ENCODE measurements around the gene DRC7. TPM values are rescaled to one million over a fixed set of nuclear protein-coding genes. Genes with fewer than 3 reads are reported as not detected.

The DRC7 gene
- total RNA-seq, 1 donor = not detected

DNA sequence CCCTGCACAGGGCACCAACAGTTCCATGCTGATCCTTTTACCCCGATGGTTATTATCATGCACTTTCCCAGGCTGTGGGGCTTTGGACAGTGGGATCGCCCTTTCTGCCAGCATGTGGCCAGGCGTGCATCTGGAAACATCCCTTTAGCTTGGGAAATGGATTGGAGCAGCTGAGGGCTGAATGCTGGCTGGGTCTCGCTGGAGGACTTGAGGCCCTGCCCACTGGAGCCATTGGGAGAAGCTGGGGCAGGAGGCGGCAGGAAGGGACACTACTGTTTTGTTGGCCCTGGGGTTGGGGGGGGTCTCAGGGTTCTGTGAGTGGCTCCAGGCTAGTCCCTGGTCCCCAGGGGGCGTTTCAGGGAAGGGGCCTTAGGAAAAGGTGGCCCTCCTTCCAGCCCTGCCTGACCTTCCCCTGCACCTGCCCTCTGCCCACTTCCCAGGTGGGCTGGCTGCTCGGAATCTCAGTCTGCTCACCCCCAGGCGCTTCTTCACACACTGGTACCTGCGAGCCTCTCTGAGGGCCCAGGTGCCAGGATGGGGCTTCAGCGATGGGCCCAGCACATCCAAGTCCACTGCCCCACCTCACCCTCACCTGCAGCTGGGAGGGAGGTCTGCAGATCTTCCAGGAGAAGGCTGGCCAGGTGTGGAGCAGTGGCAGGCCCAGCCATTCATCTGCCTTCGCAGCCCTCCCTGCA lies 28.1 kb upstream of the DRC7 start:
- no peak for DNase-seq (ENCODE audit: low read depth)

DNA sequence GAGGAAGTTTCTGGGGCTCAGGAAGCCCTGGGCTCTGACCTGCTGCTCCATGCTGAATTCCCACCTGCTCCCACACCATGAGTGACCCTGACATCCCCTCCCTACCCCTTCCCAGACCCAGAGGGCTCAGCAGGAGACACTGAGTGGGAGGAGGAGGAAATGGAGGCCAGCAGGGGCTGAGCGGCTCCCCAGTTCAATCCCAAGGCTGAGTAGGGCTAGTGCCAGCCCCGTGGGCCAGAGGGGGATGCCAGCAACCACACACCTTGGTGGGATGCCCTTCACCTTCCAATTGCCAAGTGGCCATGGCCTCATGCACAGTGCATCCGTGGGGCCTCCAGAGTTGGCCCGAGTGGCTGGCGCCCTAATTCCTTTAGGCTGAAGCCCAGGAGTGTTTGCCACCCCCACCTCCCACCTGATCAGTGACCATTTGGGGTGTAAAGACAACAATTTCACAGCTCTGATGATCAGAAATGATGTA lies 27.5 kb upstream of the DRC7 start:
- no peak for DNase-seq (ENCODE audit: low read depth)
- H3K4me3 ChIP-seq (ENCODE audit: low read depth, low read length) = no peak overlapping the region
- TF ChIP-seq, protein P1, sequence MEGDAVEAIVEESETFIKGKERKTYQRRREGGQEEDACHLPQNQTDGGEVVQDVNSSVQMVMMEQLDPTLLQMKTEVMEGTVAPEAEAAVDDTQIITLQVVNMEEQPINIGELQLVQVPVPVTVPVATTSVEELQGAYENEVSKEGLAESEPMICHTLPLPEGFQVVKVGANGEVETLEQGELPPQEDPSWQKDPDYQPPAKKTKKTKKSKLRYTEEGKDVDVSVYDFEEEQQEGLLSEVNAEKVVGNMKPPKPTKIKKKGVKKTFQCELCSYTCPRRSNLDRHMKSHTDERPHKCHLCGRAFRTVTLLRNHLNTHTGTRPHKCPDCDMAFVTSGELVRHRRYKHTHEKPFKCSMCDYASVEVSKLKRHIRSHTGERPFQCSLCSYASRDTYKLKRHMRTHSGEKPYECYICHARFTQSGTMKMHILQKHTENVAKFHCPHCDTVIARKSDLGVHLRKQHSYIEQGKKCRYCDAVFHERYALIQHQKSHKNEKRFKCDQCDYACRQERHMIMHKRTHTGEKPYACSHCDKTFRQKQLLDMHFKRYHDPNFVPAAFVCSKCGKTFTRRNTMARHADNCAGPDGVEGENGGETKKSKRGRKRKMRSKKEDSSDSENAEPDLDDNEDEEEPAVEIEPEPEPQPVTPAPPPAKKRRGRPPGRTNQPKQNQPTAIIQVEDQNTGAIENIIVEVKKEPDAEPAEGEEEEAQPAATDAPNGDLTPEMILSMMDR (IDR thresholded peaks at IDR 0.05; ENCODE audit: insufficient read depth, low read depth, low read length) = no peak

More for the DNA sequence above, 28.1 kb upstream of the DRC7 start:
- TF ChIP-seq, protein P1 (IDR thresholded peaks at IDR 0.05; ENCODE audit: insufficient read depth, low read depth, low read length) = no peak
- H3K4me3 ChIP-seq (ENCODE audit: low read depth, low read length) = no peak overlapping the region

DNA sequence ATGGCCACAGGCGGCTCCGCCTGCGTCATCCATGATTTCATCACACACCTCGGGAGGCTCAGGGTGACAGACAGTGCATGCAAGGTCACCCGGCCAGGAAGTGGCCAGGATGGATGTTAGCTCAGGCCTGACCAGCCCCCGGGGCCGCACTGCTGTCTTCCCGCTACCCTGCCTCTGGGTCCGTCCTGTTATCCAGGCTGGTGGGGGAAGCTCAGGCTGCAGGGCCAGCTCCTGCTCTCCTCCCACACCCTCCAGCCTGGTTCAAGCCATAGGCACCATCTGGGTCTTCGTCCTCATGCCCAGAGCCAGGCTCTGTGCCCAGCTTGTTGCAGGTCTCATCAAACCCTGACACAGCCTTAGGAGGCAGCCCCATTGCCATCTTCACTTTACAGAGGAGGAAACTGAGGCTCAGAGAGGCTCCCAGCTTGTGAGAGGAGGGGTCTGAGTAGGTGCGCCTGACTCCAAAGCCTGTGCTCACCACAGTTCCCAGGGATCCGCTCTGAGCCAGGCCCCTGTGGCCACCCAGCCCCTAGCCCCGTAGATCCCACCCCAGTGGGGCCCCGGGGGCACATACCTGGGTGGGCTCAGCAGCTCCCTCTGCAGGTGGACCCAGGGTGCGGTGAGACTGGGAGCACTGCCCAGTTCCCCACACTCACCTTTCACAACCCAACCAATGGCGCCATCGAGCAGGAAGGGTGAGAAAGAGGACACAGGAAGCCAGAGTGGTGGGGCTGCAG lies 26.9 kb upstream of the DRC7 start:
- peak; percentile 41 for DNase-seq (ENCODE audit: low read depth)
- TF ChIP-seq, protein P1 (IDR thresholded peaks at IDR 0.05; ENCODE audit: insufficient read depth, low read depth, low read length) = peak; percentile 14
- H3K4me3 ChIP-seq (ENCODE audit: low read depth, low read length) = no peak overlapping the region

DNA sequence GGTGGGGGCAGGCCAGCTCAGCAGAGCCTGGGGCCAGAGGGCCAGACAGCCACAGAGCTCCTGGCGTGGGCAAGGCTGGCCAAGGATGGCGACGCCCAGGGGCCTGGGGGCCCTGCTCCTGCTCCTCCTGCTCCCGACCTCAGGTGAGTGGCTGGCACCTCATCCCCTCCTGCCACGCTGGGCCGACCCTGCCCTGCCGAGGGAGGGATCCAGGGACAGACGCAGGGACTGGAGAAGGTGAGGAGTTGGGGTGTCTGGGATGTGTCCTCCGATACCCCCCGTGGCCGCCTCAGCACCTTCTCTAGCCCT lies 26.4 kb upstream of the DRC7 start, which contains the start of gene ADGRG3:
ADGRG3 (plus strand) TSS at position 44 of the 309 bp plus-strand sequence; CDS start at position 86, 42 bp downstream.
- no peak for DNase-seq (ENCODE audit: low read depth)

DNA sequence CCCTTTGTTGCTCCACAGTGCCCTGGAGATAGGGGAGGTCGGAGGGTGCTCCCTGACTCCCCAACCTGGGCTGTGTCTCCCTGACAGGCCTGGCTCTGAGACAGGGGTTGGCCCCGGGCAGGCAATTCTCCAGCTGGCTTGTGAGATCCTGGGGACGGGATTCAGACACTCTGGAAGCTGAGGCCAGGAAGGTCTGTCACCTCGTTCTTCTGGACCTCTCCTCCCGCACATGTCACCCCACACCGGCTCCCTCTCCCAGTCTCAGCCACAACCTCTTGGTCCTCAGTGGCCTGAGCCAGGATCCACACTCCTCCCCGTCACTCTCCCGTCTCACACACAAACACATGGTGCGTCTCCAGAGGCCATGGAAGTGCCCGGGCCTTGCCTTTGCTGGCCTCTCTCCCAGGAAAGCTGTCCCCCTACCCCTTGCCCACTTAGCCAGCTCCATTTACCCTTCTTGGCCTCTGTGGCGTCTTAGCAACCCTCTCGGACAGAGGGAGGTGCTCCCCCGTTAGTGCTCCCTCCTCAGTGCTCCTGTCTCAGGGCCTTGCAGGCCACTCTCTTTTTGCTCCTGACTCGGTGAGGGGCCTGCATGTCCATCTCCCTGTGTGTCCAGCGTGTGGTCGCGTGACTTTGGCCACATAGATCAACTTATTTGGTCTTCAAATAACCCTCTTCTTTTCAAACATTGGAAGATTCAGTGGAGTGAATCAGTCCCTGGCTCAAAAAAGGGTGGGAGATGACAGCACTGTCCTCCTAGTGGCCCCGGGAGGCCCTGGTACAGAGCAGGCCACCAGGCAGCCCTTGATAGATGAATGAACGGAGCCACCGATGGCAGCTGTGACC lies 25.8 kb upstream of the DRC7 start:
- TF ChIP-seq, protein P1 (IDR thresholded peaks at IDR 0.05; ENCODE audit: insufficient read depth, low read depth, low read length) = no peak
- no peak for DNase-seq (ENCODE audit: low read depth)
- H3K4me3 ChIP-seq (ENCODE audit: low read depth, low read length) = no peak overlapping the region

More for the DNA sequence above, 26.4 kb upstream of the DRC7 start, which contains the start of gene ADGRG3:
- no peak within 1 kb of the TSS for H3K4me3 ChIP-seq (ENCODE audit: low read depth, low read length)
- TF ChIP-seq, protein P1 (IDR thresholded peaks at IDR 0.05; ENCODE audit: insufficient read depth, low read depth, low read length) = no peak

DNA sequence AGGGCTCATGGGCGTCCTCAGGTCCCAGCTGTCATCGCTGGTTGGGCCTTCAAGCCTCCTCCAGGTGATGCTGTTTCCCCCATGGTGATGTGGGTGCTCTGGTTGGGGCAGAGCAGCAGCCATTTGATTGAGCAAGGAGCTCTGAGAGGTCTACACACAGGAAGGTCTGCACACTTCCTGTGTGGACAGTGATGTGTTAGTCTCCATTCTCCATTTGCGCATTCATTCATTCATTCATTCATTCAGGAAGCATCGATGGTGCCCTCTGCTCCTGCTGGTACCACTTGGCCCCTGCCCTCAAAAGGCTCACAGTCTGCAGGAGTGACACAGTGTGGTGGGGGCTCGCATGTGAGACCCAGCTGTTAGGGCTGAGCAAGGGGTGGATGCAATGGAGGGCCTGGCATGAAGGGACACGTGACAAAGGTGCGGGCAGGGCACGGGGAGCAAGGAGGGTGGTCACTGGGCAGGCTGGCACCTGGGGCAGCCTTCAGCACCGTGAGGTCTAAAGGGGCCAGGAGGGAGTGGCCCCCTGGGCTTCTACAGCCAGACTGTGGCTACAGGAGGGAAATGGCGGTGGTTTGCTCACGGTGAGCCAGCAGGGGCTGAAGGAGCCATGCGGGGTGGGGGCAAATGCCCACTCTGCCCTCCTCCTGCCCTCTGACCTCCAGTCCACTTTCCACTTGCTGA lies 25.0 kb upstream of the DRC7 start:
- TF ChIP-seq, protein P1 (IDR thresholded peaks at IDR 0.05; ENCODE audit: insufficient read depth, low read depth, low read length) = no peak
- no peak overlapping the region for H3K4me3 ChIP-seq (ENCODE audit: low read depth, low read length)
- DNase-seq (ENCODE audit: low read depth) = no peak

Measured in fibroblast of villous mesenchyme (primary cell).